HT1080 (cell line): ENCODE data around the gene BAG3. TPM values are rescaled to one million over a fixed set of nuclear protein-coding genes. Genes with fewer than 3 reads are reported as not detected.
"Not testable (repeated sequence)": the region's sequence is repeated elsewhere in the genome, so short reads cannot be mapped to it uniquely, and the experiment has no call there.

Experiments
- DNase-seq: peaks from one replicate; pipeline ENCODE4 v3.0.0-alpha.2; 2015; ENCODE audit warnings: low read depth
- total RNA-seq: library from RNA; depleted of rRNA; stranded (reverse); fragments of >200 nt; shearing (Covaris generic); gene quantifications from 2 replicates; pipeline ENCODE4 v1.2.3, GENCODE V29; 2014

The BAG3 gene
- total RNA-seq, 1 experiment from 2014 or later = 46.2 TPM

DNA sequence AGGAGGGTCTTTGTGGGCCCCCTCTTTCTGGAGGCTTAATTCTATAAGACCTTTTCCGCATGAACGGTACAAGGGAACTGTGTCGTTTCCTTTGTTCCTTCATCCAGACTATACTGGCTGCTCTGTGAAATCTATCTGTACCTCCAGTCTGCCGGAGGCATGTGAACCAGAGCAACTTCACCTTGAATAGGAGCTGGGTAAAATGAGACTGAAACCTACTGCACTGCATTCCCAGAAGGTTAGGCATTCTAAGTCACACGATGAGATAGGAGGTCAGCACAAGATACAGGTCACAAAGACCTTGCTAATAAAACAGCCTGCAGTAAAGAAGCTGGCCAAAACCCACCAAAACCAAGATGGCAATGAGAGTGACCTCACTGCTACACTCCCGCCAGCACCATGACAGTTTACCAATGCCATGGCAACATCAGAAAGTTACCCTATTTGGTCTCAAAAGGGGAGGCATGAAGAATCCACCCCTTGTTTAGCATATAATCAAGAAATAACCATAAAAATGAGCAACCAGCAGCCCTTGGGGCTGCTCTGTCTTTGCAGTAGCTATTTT is 37.9 kb downstream of the BAG3 start:
- DNase-seq = no peak

GRCh38 chr10:119691726-119692125 is 40.5 kb downstream of the BAG3 start:
- no peak for DNase-seq

GRCh38 chr10:119693262-119693957 is 42.2 kb downstream of the BAG3 start:
- DNase-seq = peak; percentile 95

DNA sequence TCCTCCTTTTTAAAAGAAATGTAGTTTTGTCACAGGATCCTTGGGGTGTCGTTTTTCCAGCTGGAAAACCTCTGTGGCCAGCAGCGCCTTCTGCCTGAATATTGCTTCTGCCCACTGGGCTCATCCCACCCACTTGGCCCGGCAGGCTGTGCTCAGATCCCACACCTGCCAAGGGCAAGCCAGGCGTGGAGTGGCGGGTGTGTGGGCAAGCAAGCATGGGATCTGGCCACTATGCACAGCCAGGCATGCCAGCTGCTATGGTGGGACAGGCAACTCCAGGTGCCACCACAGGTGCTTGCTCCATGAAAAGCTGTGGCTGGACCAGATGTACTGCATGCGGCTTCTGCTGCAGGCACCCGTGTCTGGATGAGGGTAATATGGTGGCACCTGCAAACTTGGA is 43.4 kb downstream of the BAG3 start:
- DNase-seq = no peak

DNA sequence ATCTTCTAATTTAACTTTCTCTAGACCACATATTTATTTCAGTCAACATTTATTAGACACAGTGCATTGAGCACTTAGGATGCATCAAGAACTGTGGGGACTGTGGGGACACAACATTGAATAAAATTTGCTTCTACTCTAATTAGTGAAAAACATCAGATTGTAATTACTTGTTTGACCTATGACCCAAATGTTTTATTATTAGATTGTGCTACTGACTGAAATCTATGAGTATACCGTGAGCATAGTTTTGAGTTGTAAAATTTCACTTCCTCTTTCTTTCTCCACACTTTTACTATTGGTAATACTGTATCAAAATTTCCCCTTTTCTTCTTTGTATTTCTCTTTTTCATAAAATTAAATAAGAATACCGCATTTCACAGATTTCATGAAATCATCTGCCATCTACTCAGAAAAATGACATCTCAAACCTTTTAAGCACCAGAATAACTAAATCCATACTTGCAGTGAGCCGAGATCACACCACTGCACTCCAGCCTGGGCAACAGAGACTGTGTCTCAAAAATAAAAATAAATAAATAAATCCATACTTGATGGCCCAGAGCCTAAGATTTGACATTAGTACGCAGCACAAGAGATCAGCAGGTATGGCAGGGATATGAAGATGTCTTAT is 49.3 kb downstream of the BAG3 start:
- DNase-seq = no peak

- peak; percentile 84 for DNase-seq
Measured at GRCh38 chr10:119701861-119702260, 50.7 kb downstream of the BAG3 start.

DNA sequence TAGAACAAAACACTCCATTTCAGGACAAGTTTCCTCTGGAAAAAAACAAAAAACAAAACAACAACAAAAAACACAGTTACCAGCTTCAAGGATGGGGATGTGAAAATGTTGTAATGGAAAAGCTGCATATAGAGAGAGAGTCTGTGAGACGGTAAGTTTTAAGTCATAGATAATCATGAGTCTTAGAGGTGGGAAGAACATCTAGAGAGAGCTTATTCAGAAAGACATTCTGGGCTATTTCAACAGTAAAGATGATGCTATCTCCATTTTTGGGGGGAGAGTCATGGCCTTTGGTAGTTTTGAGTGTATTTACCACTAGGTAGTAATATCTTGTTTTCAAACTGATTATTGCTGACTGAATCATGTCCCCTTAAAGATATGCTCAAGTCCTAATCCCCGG is 51.4 kb downstream of the BAG3 start:
- no peak for DNase-seq

GRCh38 chr10:119703903-119704508 is 52.8 kb downstream of the BAG3 start:
- no peak for DNase-seq

DNA sequence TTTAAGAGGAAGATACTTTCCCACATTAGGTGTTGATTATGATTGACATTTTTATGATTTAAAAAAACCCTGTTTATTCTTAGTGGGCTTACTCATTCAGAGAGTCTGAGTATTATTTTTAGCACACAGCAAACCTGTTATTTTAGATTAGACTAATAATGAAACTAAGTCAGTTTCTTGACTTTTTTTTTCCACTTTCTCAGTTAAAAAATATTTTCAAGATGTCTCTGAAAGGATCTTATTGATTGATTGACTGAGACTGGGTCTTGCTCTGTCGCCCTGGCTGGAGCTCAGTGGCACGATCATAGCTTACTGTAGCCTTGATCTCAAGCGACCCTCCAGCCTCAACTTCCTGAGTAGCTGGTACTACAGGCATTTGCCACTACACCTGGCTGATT is 54.3 kb downstream of the BAG3 start:
- no peak for DNase-seq

- DNase-seq = no peak
Measured at GRCh38 chr10:119706521-119707278, 55.5 kb downstream of the BAG3 start.

DNA sequence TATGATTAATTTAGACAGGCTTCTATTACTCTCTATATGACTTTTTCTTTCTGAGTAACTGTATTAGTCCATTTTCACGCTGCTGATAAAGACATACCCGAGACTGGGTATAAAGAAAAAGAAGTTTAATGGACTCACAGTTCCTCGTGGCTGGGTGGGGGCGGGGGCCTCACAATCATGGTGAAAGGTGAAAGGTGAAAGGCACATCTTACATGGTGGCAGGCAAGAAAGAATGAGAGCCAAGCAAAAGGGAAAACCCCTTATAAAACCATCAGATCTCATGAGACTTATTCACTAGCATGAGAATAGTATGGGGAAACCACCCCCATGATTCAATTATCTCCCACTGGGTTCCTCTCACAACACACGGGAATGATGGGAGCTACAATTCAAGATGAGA is 56.2 kb downstream of the BAG3 start:
- DNase-seq = not testable (repeated sequence)

DNA sequence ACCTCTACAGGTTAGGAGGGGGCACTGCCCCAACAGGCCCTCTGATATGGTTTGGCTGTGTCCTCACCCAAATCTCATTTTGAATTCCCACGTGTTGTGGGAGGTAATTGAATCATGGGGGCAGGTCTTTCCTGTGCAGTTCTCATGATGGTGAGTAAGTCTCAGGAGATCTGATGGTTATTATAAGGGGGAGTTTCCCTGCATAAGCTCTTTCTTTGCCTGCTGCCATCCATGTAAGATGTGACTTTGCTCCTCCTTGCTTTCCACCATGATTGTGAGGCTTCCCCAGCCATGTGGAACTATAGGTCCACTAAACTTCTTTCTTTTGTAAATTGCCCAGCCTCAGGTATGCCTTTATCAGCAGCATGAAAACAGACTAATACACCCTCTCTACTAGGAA is 59.8 kb downstream of the BAG3 start:
- peak; percentile 37 for DNase-seq

DNA sequence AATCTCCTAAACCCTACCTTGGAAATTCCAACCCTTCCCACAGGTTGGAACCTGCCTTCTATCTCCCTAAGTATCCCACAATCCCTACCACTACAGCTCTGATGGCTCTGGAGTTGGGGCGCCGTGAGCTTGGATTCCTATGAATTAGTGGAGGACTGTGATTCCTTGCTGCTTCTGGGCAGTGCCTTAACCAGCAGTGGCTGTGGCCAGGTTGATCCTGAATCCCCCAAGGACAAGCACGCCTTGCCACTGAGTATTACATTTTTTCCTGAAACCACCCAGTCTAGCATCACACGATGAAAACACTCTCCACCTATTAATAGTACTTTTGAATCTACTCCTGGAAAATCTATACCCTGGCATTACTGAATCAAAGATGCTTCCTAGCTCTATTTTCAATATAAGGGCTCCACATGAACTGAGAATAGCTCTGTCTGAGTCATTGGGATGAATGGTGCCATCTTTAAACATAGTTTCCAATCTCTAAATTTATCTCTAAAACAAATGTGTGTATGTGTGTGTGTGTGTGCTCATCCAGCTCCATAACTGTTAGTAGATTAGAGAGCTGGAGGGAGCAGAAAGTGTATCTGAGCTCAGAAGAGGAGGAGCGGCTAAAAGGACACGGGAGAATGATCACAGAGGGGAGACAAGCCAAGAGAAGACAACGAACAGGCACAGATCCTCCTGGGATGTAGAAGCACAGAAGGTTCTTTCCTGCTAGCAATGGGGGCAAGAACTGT is 62.7 kb downstream of the BAG3 start:
- DNase-seq = no peak

GRCh38 chr10:119714484-119714816 is 63.3 kb downstream of the BAG3 start:
- no peak for DNase-seq

DNA sequence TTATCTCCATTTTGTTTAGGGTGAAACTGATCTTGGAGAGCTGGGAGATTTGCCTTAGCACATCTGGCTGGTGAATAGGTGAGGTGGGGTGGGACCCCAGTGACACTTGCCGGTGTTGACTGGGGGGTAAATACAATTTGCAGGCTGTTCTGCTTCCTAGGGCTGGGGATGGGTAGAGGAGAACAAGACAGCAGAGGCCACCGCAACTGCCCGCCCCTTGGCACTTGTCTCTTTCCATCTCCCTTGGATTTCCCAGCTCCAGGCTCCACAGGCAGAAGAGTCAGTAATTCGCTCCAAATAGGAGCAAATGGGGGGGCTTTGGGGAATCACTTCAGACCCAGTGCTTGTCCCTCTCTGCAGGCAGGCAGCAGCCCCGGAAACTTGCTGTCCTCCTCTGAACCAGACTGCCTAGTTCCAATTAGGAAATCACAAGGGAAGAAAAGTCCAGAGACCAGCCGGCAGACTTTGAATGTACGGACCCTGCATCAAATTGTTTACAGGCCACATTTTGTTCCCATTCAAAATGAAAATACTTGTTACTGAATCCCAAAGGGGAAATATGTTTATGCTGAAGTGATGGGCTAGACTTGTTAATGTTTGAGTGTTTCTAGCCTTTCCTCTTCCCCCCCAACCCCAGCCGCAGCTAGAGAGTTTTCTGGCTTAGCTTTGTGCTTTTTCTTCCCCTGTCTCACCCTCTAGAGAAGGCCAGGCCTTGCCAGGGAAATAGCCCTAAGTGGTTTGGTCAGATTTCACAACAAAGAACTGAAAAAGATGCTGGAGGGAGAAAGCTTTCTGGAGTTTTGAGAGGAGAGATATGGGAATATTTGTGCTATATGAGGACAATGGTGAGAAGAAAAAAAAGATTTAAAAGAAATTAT is 64.7 kb downstream of the BAG3 start:
- no peak for DNase-seq

DNA sequence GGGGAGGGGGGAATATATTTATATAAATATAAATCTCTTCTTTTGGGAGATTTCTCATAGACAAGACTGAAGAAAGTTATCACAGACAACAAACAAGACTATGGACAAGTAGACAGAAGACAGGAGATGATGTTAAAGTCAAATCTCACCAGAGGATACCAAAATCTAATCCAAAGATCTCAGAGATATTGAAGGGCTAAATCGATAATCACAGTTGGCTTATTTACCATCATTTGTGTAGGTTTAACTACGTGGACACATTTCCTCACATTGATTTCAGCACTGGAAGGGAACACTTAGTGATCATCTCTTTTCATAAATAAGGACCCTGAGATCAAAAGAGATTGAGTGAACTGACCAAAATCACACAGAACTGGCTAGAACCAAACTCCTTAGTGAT is 72.0 kb downstream of the BAG3 start:
- DNase-seq = no peak

DNA sequence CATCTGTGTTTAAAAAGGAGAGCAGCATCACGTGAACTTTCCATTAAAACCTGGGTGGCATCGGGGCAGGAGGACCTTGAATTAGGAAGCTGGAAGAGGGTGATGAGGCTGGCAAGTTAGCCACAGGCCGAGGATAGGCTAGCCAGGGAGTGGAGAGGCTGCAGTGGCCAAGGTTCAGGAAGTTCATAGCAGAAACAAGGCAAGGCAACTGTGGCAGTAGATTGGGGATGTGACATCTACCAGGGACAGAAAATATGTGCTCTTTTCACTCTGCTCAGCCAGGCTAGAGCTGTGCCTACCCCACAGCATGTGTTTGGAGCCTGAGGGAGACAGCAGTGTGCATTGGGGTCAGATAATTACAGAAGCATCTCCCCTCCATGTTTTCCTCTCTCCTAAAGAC is 72.4 kb downstream of the BAG3 start:
- DNase-seq = no peak

DNA sequence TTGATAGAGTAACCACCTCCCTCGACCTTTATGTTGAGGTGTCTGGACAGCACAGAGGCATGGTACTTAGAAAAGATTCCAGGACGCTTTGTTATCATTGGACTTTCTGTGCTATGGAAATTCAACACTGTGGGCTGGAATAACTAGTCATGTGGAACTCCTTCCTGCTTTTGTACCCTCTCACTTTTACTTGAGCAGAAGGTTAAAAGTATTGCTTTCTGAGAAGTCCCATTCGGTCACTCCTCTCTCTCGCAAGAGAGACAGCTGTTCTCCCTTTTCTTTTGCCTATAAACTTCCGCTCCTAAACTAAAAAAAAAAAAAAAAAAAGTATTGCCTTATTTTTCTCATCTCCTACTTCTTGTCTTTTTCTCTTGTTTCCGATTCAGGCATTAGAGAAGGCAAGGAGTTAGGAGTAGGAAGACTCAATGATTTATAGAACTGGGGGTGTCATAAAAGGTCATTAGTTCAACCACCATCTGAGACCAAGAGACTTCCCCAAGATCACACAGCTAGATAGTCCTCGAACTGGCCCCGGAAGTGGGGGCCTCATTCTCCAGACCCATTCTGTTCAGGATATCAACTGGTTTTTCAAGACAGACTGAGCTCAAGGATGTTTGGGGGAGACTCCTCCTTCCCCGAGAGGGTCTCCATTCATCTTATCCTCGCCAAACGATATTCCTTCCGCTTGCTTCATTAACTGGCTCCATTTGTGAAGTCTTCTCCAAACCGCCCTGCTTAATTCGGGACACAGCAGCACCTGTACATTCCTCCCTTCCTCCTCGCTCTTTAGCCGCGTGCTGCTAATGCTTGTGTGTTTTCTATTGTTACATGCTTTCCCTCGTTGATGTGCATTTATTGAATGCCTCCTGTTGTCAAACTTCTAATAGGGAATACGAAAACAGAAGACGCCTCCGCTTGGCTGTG is 73.7 kb downstream of the BAG3 start:
- DNase-seq = peak; percentile 13

DNA sequence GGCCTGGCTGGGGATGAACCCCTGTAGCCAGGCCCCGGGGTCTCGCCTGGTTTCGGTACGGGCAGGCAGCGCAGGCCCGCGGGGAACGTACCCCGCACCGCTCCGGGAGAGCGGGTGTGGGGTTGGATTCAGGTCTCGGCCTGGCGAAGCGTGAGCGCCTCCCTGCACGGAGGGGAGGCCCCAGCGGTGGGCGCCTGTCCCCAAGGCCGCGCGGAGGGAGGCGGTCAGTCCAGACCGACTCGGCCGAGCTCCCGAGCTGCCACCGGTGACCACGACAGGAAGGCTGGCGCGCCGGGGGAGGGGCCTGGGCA is 74.3 kb downstream of the BAG3 start:
- DNase-seq = no peak
